ENCODE data around the gene LMO4.

The LMO4 gene, protein sequence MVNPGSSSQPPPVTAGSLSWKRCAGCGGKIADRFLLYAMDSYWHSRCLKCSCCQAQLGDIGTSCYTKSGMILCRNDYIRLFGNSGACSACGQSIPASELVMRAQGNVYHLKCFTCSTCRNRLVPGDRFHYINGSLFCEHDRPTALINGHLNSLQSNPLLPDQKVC

DNA sequence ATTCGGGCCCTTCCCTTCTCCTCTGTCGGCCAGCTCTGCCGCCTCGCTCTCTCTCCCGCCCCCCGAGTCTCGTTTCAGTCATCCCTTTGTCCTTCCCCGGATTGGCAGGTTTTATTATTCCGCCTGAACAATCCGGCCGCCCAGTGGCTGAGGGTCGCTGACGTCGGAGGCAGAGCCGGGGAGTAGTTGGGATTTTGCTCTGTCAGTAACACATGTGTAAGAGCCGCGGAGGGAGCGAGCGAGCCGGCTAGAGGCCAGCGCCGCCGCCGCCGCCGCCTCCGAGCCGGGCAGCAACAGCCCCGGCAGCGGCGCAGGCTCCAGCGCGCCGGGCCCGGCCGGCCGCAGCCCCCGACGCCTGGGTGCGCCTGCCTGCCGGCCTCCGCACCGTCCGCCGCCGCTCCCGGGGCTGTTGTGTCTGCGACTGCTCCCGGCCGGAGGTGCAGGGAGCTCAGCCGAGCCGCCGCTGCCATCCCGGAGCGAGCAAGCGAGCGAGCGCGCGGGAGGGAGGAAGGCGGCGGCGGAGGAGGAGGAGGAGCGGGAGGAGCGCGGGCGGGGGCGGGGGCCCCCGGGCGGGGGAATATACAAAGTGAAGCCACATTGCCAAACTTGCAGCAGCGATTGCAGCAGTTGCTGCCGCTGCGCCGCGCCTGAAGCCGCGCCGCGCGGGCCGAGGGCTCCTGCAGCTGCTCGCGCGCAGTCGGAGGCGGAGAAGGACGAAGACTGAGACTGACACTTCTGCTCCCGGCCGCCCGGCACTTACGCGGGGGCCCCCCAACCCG lies at the start of gene LMO4:
LMO4 (plus strand) TSS at position 609 of the 779 bp plus-strand sequence. CDS start 3,136 bp downstream, outside the sequence.
- DNase-seq (ENCODE audit: low spot score): peak; percentile 98

DNA sequence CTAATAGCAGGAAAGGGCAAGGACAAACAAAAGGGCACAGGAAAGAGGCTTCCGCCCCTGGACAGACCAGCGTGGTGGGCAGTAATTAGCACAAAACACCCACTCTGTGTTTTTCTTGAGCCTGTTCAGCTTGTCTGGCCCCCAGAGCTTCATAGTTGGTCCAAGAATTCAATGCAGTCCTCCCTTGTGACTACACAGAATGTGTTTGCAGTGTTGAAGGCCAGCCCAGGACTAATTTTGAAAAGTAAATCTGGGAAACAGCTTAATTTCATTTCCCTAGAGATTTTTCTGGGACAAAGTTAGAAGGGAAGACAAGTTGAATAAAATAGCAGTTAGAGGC lies 49.2 kb upstream of the LMO4 start:
- DNase-seq (ENCODE audit: low spot score): no peak

DNA sequence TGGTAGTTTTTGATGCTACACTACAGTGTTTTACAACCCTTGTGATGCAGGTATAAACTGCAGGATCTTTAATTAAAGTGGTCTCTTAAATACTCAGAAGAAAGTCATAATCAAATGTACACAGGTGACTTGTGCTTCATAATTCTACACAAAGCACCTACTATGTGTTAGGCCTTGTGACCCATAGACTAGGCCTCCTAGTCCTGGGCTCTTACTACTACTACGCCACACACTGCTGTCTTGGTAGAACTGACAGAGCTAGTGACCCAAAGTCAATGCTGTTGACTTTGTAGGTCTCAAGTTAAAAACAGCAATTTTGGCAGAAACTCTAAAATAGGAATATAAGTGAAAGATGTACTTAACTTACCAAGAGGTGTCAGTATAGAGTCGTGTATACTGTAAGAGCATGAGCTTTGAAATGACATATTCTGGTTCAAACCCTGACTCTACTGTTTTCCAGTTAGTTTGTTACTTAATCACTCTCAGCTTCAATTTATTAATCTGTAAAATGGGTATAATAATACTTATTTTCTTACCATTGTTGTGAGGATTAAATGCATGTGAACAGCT lies 48.6 kb upstream of the LMO4 start:
- peak; percentile 5 for DNase-seq (ENCODE audit: low spot score)

DNA sequence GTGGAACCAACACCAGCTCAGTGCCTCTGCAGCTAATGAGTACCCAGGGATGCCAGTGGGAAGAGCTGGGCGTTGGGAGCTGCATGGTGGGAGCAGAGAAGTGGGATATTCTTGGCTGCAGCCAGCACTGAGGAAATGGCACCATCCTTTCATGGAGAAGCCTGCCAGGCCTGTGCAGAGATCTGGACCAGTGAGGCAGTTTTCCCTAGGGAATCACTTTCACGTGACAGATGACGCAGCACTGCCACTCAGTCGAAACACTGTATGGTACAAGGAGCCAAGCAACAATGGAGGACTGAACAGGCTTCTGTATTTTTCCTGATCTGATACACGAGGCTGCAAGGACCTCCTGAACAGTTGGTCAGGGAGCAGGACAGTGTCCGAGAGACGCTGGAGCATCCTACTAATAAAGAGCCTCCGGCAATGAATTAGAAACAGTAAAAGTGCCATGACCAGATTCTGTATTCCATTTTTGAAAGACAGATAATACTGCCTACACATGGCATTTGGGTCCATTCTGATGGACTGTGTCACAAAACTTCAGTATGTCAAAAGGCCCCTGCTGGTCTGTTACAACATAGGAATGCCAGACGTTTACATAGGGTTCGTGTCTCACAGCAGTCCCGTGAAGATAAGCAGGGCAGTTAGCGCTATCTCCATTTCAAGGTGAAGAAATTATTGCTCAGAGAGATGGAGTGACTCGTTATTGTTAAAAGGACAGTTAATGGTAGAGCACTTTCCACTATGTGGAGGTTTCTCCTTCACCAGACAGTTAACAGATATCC lies 44.0 kb upstream of the LMO4 start:
- DNase-seq (ENCODE audit: low spot score): no peak

DNA sequence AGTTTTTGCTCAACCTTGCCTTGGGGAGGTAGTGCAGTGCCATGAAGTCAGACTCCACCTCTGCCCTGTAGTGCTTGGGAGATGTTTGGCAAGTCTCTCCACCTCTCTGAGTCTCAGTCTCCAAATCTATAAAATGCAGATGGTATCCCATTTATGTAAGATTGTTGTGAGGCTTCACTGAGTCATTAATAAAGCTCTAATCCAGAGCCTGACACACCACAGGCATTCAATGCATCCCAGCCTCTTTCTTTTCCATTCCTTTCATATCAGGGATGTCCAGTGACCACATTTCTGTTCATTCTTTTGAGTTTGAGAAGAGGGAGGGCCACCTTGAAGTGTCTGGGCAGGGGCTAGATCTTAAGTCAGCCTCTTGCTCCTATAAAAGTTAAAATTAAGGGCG lies 37.6 kb upstream of the LMO4 start:
- DNase-seq (ENCODE audit: low spot score): no peak

DNA sequence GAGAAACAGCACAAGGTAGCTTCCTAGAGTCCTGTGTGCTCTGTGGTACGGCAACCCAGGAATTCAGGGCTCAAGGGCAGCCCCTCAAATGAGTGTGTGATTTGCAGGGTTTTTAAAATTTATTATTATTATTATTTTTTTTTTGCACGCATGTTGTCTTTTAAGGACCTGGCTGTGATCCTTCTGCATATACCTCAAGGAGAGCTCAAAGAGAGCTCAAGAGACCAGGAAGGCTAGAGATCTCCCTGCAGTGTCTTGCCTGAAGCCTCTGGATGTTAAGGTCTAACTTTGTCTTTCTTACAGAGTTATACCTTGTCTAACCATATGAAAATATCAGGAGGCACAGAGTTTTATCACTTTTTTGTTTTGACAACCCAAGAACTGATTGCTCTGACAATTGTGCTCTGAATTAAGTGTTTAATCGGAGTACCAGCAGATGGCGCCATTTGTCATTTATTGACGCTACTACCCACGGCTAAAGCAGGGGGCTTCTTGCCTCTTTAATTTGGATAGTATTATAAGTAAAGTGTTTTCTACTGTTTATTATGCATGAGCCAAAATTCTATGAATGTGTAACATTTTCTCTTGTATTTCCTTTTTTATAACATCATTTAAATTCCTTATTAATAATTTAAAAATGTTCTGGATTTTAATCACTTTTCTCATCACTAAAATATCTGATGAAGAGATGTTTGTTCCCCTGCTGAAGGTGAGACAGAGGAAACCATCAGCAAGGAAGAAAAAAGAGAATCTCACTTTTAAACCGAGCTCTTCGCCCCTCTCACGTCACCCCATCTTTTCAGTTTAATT lies 35.8 kb upstream of the LMO4 start:
- DNase-seq (ENCODE audit: low spot score): peak; percentile 57

DNA sequence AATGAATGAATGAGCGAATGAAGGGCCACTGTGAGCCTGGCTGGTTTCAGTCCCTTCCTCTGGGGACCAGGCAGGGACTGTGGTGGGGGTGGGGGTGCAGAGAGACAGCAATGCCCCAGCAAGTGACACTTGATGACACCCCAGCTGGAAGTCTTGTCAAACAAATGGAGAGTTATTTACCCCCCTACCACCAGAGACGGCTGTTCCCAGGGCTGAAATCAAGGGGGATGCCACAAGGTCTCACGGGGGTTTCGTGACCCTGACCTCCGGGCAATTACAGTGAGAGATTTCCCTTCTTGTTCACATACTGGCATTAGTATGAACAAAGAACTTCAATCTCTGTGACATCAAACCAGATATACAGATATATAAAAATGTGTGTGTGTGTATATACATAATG lies 34.0 kb upstream of the LMO4 start:
- no peak for DNase-seq (ENCODE audit: low spot score)

DNA sequence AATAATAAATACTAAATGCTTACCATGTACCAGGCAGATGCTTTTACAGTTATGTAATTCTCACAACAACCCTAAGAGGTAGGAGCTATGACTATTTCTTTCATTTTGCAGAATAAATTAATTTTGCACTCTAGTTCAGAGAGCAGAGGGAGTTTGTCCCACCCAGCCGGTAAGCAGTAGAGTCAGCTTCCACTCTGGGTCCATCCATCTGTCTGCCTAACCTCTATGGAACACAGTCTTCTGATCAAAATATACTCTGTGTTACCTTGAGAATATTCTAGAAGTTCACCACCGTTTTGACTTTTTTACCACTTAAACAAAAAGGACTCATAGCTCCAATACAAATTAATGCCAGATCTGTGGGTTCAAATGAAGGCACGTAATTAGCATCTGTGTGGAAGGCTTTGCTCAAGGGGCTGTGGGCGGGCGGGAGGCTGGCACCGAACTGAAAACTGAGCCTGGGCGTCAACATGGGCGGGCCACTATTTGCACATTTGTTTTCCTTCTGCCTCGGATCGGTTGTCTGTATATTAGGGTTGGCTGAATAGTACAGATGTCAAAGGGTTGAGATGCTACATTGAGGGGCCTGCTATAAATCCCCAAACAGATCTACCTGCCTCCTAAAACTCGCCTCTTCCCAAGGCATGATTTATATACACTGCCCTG lies 33.1 kb upstream of the LMO4 start:
- no peak for DNase-seq (ENCODE audit: low spot score)

DNA sequence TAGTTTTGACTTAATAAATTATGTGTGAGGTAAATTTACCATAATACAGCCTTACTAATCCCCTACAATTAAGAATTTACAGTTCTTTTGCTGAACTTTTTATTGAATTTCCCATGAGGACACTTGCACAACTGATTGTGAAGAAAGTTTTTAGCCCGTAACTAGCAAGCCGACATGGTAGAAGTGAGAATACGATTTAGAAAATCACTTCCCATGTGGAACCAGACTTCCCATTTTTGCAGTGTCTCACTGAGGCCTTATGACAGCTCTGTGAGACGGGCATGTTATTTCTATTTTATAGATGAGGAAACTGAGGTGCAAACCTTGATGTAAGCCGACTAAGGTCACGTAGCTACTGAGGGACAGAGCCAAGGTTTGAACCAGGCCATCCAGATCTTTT lies 32.5 kb upstream of the LMO4 start:
- no peak for DNase-seq (ENCODE audit: low spot score)

DNA sequence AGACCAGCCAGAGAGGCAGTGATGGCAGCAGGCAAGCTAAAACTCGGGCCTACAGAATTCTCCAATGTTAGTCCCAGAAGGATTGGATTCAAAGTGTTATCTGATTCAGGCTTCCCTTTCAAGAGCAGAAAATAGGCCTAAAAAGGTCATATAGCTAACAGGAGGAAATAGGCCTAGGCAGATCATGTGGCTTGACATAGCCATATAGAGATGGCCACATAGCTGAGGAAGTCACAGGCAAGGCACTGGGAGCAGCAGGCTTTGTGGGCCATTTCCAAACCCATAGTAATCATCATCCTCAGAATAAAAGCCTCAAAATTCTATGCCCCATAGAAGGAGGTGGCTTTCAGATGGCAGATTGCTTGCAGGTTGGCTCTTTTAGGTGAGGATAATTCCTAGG lies 29.0 kb upstream of the LMO4 start:
- no peak for DNase-seq (ENCODE audit: low spot score)

DNA sequence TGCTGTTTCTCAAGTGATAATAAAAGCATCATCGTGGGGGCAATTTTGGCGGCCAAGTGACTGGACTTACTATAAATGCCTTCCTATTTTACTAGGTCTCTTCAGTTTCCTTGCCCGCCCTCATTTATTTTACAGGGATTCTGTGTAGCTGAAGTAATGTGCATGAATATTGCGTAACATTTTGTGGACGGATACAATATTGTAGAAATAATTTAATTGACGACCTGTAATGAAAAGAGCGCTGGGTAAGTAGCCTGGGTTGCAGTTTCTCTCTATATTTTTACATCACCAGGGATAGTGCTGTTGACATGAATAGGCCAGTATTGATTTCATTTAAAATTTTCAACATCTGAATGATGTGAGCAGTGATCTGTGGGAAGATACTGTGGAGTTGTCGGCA lies 28.1 kb upstream of the LMO4 start:
- no peak for DNase-seq (ENCODE audit: low spot score)

DNA sequence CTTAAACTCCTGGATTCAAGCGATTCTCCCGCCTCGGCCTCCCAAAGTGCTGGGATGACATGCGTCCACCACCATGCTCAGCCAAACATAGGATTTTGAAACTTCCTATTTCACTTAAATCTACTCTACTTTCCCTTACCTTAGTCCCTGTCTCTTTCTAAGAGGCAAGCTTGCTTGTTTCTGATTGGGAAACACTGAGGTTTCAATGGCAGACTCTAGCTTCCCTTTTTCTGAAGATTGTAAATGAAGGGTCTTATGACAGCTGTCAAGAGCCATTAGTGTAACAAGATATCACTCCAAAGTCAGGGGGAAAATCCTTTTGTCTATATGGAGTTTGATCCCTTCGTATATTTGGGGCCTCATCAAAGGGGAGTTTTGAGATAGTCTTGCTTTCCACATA lies 23.5 kb upstream of the LMO4 start:
- DNase-seq (ENCODE audit: low spot score): no peak

DNA sequence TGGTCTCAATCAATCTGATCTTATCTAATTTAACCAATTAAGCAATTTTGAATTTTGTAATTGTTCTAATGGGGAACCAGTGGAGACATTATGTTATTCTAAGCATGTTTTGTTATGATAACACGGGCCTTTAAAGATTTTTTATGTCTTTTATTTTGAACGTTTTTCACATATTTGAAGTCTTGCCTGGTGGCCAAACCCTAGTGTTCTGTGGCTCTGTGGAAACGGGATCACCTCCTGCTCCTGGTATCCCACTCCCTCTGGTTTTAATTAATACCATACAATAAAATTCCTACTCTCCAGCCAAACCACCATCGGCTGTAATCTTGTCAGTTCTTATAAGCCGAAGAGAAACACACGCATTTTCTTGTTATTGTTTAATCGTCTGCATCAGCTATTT lies 22.9 kb upstream of the LMO4 start:
- DNase-seq (ENCODE audit: low spot score): no peak

DNA sequence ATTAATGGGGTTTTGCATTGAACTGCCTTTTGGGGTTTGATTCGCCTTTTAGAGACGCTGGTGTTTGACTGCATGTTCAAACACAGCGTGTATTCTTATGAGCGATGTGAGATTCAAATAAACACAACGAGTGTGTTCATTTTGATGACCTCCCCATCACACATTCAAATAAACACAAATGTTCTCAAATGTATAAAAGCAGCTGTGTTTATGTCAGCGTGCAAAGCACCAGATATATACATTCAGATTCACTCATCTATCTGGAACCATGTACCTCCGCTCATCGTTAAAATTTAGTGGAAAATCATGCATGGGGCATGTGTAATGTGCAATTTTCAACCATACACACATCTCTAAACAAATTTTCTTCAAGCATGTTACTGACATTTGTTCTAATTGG lies 21.4 kb upstream of the LMO4 start:
- no peak for DNase-seq (ENCODE audit: low spot score)

DNA sequence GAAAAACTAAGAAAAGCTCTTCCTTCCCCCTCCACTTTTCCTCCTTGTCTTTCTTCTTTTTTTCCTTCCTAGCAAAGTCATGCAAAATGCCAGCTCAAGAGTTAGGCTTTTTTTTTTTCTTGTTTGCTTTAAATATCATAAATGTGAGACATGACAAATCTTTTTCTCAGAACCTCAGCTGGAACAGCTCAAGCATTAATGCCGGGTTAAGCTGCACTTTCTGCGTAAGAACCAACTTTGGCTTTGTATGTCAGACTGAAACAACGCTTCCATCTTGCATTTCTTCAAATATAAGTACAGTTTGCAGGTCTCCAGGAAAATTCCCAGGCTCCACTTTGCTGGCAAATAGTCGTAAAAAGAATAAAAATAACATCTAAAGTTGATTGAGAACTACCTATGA lies 20.7 kb upstream of the LMO4 start:
- no peak for DNase-seq (ENCODE audit: low spot score)

DNA sequence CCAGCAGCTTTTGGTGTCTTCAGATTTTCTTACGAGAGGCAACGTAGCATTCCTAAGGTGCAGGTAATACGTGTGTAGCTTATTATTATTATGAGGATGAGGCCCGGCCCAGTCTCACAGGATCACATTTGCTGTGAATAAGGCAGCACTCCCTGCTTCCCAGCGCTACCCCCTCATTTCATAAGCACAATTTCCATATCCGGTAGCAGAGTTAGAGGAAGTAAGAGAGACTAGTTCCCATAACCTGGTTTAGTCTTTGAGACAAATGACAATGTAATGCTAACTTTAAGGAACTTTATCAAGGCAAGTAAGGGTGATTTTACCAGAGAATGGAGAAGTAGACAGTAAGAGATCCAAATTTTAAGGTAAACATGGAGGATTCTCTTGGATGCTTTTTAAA lies 14.6 kb upstream of the LMO4 start:
- DNase-seq (ENCODE audit: low spot score): no peak

DNA sequence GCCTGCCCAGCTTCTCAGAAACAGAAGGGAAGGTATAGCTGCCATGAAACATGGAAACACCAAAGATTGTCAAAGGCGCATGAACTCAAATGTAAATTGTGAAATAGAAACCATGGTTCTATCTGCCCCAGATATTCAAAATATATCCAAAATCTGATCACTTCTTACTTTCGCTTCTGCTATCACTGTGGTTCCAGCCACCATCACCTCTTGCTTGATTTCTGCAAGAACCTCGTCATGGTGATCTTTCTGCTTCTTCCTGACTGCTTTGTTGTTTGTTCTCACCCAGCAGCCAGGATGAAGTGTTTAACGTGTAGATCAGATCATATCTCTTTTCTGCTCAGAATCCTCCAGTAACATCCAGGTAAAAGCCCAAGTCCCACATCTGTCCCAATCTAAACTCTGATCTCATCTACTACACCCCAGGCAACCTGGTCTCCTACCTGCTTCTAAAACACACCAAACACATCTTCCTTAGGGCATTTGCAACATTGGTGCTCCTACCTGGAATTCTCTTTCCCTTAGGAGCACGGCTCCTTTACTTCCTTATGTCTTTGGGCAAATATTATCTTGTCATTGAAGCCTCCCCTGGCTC lies 10.5 kb upstream of the LMO4 start:
- no peak for DNase-seq (ENCODE audit: low spot score)

DNA sequence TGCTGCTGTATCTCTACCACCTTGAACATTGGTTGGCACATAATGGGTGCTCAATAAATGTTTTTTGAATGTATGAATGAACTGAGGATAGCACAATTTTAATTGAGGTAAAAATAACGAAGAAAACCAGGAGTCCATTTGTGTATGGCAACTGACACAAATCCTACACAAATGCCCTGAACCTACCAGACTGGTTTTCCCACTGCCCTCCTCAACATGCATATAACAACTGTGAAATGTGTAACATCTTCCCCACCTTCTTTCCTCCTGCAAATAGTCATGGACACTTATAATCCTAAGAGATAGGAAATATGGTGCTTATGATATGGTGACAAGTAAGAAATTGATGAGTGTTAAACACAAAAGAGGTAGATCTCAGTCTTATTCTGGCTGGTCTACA lies 9.9 kb upstream of the LMO4 start:
- DNase-seq (ENCODE audit: low spot score): no peak

DNA sequence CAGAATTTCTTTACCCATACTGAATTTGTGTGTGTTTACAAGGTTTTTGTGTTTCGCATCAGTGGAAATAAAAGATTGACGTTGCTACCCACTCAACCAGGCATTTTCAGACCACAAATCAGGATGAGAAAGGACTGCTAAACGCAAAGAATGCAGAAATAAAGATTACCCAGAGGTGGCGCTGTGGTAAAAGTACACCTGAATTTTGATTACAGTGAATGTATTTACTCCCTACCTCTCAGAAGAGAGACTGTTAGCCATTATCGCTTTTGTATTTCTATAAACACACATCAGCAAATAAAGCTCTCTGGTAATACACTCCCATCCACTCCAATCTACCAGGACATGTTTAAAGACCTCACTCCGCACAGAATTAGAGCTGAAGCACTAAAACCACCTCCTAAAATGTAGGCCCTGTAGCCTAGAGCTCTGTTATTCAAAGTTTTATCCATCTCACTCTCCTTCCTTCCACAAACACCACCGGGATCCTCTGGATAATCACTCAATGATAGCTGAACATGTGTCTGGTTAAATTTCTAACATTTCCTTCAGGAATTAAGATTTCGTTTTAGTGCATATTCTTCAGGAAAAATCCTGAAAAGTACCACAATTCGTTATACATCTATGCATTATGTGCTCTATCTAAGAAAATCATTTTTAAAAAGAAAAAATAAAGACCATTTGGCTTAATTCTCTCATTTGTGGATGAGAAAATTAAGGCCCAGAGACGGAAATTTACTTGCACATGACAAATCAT lies 2.5 kb upstream of the LMO4 start:
- DNase-seq (ENCODE audit: low spot score): peak; percentile 84
